Common myeloid progenitor, CD34-positive (primary cell): ENCODE results near the gene MPP3. TPM values are rescaled to one million over a fixed set of nuclear protein-coding genes. Genes with fewer than 3 reads are reported as not detected.

Source experiments
- CTCF ChIA-PET: fragments of 350-600 bp; sonication (Branson Sonifier 250); formaldehyde crosslinking; loops from one replicate; lab custom pipeline; 2021; ENCODE audit warnings: antibody characterized with exemption; lab: Charles Lee
- POLR2A ChIA-PET: fragments of 350-600 bp; sonication (Branson Sonifier 250); formaldehyde crosslinking; loops from one replicate; lab custom pipeline; 2021; ENCODE audit warnings: antibody characterized with exemption; lab: Charles Lee
- DNase-seq, 3 donors: peaks; one replicate each; pipeline versions ENCODE4 v3.0.0 to v3.0.0-alpha.2; 2013
- H3K27ac ChIP-seq, 2 experiments: 1 replicate in 1 of 2; 2 replicates in 1 of 2; pipeline ENCODE4 v1.7.0; 2013; ENCODE audit warnings: inconsistent platforms in 2 of 2, low read length in 2 of 2, mild to moderate bottlenecking in 2 of 2, low read depth in 1 of 2, moderate library complexity in 1 of 2; ENCODE audit not compliant: severe bottlenecking in 2 of 2, insufficient read depth in 1 of 2, poor library complexity in 1 of 2
- H3K27me3 ChIP-seq, 5 experiments: replicated peaks in 2 of 5; 1 replicate in 3 of 5; 2 replicates in 2 of 5; pipeline versions ENCODE4 v1.6.1 to v1.7.0; 2013; ENCODE audit warnings: low read length in 4 of 5, mild to moderate bottlenecking in 2 of 5, moderate library complexity in 2 of 5, inconsistent platforms in 1 of 5; ENCODE audit not compliant: insufficient read depth in 5 of 5, control insufficient read depth in 4 of 5
- H3K36me3 ChIP-seq, 4 experiments: 1 replicate in 2 of 4; 2 replicates in 2 of 4; pipeline versions ENCODE4 v1.6.1 to v1.7.0; 2013; ENCODE audit warnings: low read length in 3 of 4, control low read depth in 1 of 4, mild to moderate bottlenecking in 1 of 4; ENCODE audit not compliant: control insufficient read depth in 4 of 4, insufficient read depth in 4 of 4
- H3K4me1 ChIP-seq, 4 experiments: 1 replicate in 3 of 4; 2 replicates in 1 of 4; pipeline versions ENCODE4 v1.6.1 to v1.7.1; 2013; ENCODE audit warnings: low read length in 3 of 4, mild to moderate bottlenecking in 3 of 4, control low read depth in 1 of 4, inconsistent platforms in 1 of 4, moderate library complexity in 1 of 4; ENCODE audit not compliant: control insufficient read depth in 4 of 4, insufficient read depth in 4 of 4; ENCODE audit errors: control extremely low read depth in 1 of 4
- H3K4me3 ChIP-seq, 7 experiments: 1 replicate in 4 of 7; 2 replicates in 3 of 7; pipeline versions ENCODE4 v1.5.1 to v1.7.0; 2013; ENCODE audit warnings: mild to moderate bottlenecking in 7 of 7, low read length in 6 of 7, moderate library complexity in 6 of 7, inconsistent platforms in 2 of 7, low read depth in 2 of 7, control low read depth in 1 of 7; ENCODE audit not compliant: insufficient read depth in 4 of 7, control insufficient read depth in 1 of 7; ENCODE audit errors: extremely low read depth in 1 of 7
- H3K9me3 ChIP-seq, 5 experiments: 1 replicate in 4 of 5; 2 replicates in 1 of 5; pipeline versions ENCODE4 v1.6.1 to v1.7.1; 2013; ENCODE audit warnings: low read length in 4 of 5, mild to moderate bottlenecking in 2 of 5, inconsistent platforms in 1 of 5, low read depth in 1 of 5, moderate library complexity in 1 of 5; ENCODE audit not compliant: control insufficient read depth in 4 of 5, insufficient read depth in 2 of 5; ENCODE audit errors: control extremely low read depth in 1 of 5
- WGBS: methylation state at CpG from one replicate; pipeline ENCODE4 v1.1.5; 2013; ENCODE audit not compliant: insufficient coverage; 5-methylcytosine and 5-hydroxymethylcytosine counted together
- polyA plus RNA-seq: library from polyadenylated mRNA; unstranded; fragments of 120-200 nt; gene quantifications from one replicate; pipeline ENCODE4 v1.2.1, GENCODE V29; 2013

The MPP3 gene
- 2.2 TPM for polyA plus RNA-seq

- Histone ChIP-seq H3K27me3 (peaks cover 0 to 2% (median 0%) of the 10 kb centered on the region in 5 experiments), H3K4me1 (peaks cover 0 to 26% (median 14%) of the 10 kb centered on the region in 4 experiments), H3K27ac (no peak within 1 kb of the TSS), H3K36me3 (peaks cover 0 to 15% (median 6%) of the 10 kb centered on the region in 4 experiments), H3K9me3 (no peaks in the 10 kb centered on the region), H3K4me3 (peak within 1 kb of the TSS; percentile 39 to 78 (median 66))
- DNase-seq, result peak; percentile 37 to 71 (median 64)
- CTCF ChIA-PET, result interaction anchor here (0.8 to 1.7 kb wide), 3 partner anchors 13 to 16 kb away, joined by 3 to 5 read pairs (median 4); partner anchors contain the start of gene CD300LG
- POLR2A ChIA-PET, result no interaction called here
- WGBS, result 2% methylated on average over 61 of the region's 87 CpGs
These were observed at the start of gene MPP3 for GRCh38 chr17:43832976-43833829. TSS of gene MPP3 (minus strand) at chr17:43833146. CDS start at chr17:43831906, 1,240 bp downstream.

- Histone ChIP-seq H3K4me1 (no peaks in the 10 kb centered on the region), H3K9me3 (no peaks in the 10 kb centered on the region), H3K27me3 (peaks cover 0 to 2% (median 0%) of the 10 kb centered on the region in 5 experiments), H3K4me3 (no peak overlapping the region), H3K27ac (no peak overlapping the region), H3K36me3 (no peaks in the 10 kb centered on the region)
- 98% methylated on average over 18 of the region's 27 CpGs for WGBS
- ChIA-PET POLR2A (no interaction called here), CTCF (interaction anchor here (1.1 to 5.6 kb wide), 3 partner anchors 8 to 115 kb away, joined by 3 to 43 read pairs (median 28); no protein-coding TSS in a partner anchor)
- DNase-seq, result no peak
These were observed 49.0 kb upstream of the MPP3 start for GRCh38 chr17:43881758-43882505.

- Histone ChIP-seq H3K27me3 (peaks cover 0 to 2% (median 0%) of the 10 kb centered on the region in 5 experiments), H3K4me1 (no peaks in the 10 kb centered on the region), H3K27ac (no peak overlapping the region), H3K36me3 (no peaks in the 10 kb centered on the region), H3K4me3 (no peak overlapping the region), H3K9me3 (no peaks in the 10 kb centered on the region)
- 96% methylated on average over 12 of the region's 12 CpGs for WGBS
- no peak for DNase-seq
- POLR2A ChIA-PET, result no interaction called here
- CTCF ChIA-PET, result interaction anchor here (1.0 to 5.6 kb wide), 11 partner anchors 8 to 305 kb away, joined by 3 to 43 read pairs (median 5); partner anchors contain the start of gene MPP2
These were observed 48.2 kb upstream of the MPP3 start for GRCh38 chr17:43881181-43881580.

- H3K4me3 ChIP-seq, result no peak overlapping the region
- no peaks in the 10 kb centered on the region for H3K9me3 ChIP-seq
- peak; percentile 34 to 43 (median 42) for DNase-seq
- H3K27ac ChIP-seq, result no peak overlapping the region
- CTCF ChIA-PET, result interaction anchor here (0.9 to 5.6 kb wide), 14 partner anchors 9 to 304 kb away, joined by 3 to 43 read pairs (median 5); partner anchors contain the start of genes CD300LG and MPP2
- H3K27me3 ChIP-seq, result peaks cover 0 to 2% (median 0%) of the 10 kb centered on the region in 5 experiments
- no peaks in the 10 kb centered on the region for H3K4me1 ChIP-seq
- WGBS, result 86% methylated on average over 17 of the region's 20 CpGs
- POLR2A ChIA-PET, result interaction anchor here (1.3 kb wide), 1 partner anchor 161 kb away, joined by 4 read pairs; no protein-coding TSS in a partner anchor
- no peaks in the 10 kb centered on the region for H3K36me3 ChIP-seq
These were observed 47.6 kb upstream of the MPP3 start for GRCh38 chr17:43880420-43880991.

GRCh38 chr17:43879723-43880419 is 46.9 kb upstream of the MPP3 start:
- WGBS, result 97% methylated on average over 12 of the region's 20 CpGs
- ChIA-PET POLR2A (interaction anchor here (1.3 kb wide), 1 partner anchor 162 kb away, joined by 4 read pairs; no protein-coding TSS in a partner anchor), CTCF (interaction anchor here (0.9 to 5.6 kb wide), 19 partner anchors 9 to 304 kb away, joined by 3 to 43 read pairs (median 5); partner anchors contain the start of genes CD300LG and MPP2)
- Histone ChIP-seq H3K27ac (no peak overlapping the region), H3K9me3 (no peaks in the 10 kb centered on the region), H3K4me3 (no peak overlapping the region), H3K36me3 (no peaks in the 10 kb centered on the region), H3K27me3 (no peaks in the 10 kb centered on the region), H3K4me1 (no peaks in the 10 kb centered on the region)
- DNase-seq, result no peak
